ENCODE data around the gene PLEK. TPM values are rescaled to one million over a fixed set of nuclear protein-coding genes. Genes with fewer than 3 reads are reported as not detected.

PLEK gene
- polyA plus RNA-seq, 1 experiment: 0.06 TPM

- ChIA-PET POLR2A (no interaction called here), CTCF (no interaction called here)
- TF ChIP-seq, protein P1, sequence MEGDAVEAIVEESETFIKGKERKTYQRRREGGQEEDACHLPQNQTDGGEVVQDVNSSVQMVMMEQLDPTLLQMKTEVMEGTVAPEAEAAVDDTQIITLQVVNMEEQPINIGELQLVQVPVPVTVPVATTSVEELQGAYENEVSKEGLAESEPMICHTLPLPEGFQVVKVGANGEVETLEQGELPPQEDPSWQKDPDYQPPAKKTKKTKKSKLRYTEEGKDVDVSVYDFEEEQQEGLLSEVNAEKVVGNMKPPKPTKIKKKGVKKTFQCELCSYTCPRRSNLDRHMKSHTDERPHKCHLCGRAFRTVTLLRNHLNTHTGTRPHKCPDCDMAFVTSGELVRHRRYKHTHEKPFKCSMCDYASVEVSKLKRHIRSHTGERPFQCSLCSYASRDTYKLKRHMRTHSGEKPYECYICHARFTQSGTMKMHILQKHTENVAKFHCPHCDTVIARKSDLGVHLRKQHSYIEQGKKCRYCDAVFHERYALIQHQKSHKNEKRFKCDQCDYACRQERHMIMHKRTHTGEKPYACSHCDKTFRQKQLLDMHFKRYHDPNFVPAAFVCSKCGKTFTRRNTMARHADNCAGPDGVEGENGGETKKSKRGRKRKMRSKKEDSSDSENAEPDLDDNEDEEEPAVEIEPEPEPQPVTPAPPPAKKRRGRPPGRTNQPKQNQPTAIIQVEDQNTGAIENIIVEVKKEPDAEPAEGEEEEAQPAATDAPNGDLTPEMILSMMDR (IDR thresholded peaks at IDR 0.05; ENCODE audit: low read depth, low read length): no peak
- Histone ChIP-seq H3K27ac (ENCODE audit: low read depth, low read length) (no peak overlapping the region), H3K4me3 (ENCODE audit: low read depth, low read length) (no peak overlapping the region), H3K9me3 (ENCODE audit: control insufficient read depth, insufficient read depth, low read length) (no peaks in the 10 kb centered on the region), H3K27me3 (ENCODE audit: control insufficient read depth, insufficient read depth, low read length) (peaks cover 45% of the 10 kb centered on the region)
- no peak for DNase-seq (ENCODE audit: low read depth, low spot score)
Measured at GRCh38 chr2:68386365-68386764, 21.3 kb downstream of the PLEK start.

GRCh38 chr2:68387408-68388350 lies 22.6 kb downstream of the PLEK start:
- TF ChIP-seq, protein P1 (IDR thresholded peaks at IDR 0.05; ENCODE audit: low read depth, low read length): no peak
- ChIA-PET CTCF (interaction anchor here (0.6 kb wide), 1 partner anchor 625 kb away, joined by 5 read pairs; the partner anchor contains the start of gene ANTXR1), POLR2A (no interaction called here)

DNA sequence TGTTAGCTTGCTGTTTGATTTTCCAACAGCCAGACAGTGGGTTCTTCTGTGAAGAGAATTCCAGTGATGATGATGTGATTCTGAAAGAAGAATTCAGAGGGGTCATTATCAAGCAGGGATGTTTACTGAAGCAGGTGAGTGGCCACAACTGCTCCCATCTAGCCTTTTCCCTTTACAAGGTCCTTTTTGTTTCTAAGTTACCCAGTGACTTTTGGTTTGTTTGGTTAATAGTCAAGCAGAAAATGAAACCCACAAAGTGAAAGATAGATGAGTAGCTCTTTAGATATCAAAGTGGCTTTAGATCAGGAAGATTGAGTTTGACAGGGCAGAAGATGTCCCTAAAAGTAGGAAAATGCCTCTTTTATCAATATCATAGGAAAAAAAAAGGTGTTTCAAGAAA lies 23.3 kb downstream of the PLEK start:
- ChIA-PET POLR2A (no interaction called here), CTCF (no interaction called here)
- no peak for DNase-seq (ENCODE audit: low read depth, low spot score)

More at GRCh38 chr2:68387408-68388350, 22.6 kb downstream of the PLEK start:
- Histone ChIP-seq H3K9me3 (ENCODE audit: control insufficient read depth, insufficient read depth, low read length) (no peaks in the 10 kb centered on the region), H3K27ac (ENCODE audit: low read depth, low read length) (no peak overlapping the region), H3K4me3 (ENCODE audit: low read depth, low read length) (no peak overlapping the region), H3K27me3 (ENCODE audit: control insufficient read depth, insufficient read depth, low read length) (peaks cover 37% of the 10 kb centered on the region)
- no peak for DNase-seq (ENCODE audit: low read depth, low spot score)

GRCh38 chr2:68388772-68389171 lies 23.7 kb downstream of the PLEK start:
- no peak overlapping the region for H3K4me3 ChIP-seq (ENCODE audit: low read depth, low read length)
- ChIA-PET POLR2A (no interaction called here), CTCF (no interaction called here)
- TF ChIP-seq, protein P1 (IDR thresholded peaks at IDR 0.05; ENCODE audit: low read depth, low read length): no peak
- no peaks in the 10 kb centered on the region for H3K9me3 ChIP-seq (ENCODE audit: control insufficient read depth, insufficient read depth, low read length)
- no peak overlapping the region for H3K27ac ChIP-seq (ENCODE audit: low read depth, low read length)
- DNase-seq (ENCODE audit: low read depth, low spot score): no peak
- H3K27me3 ChIP-seq (ENCODE audit: control insufficient read depth, insufficient read depth, low read length): peaks cover 32% of the 10 kb centered on the region

More for the DNA sequence above, 23.3 kb downstream of the PLEK start:
- Histone ChIP-seq H3K27me3 (ENCODE audit: control insufficient read depth, insufficient read depth, low read length) (peaks cover 35% of the 10 kb centered on the region), H3K4me3 (ENCODE audit: low read depth, low read length) (no peak overlapping the region), H3K9me3 (ENCODE audit: control insufficient read depth, insufficient read depth, low read length) (no peaks in the 10 kb centered on the region), H3K27ac (ENCODE audit: low read depth, low read length) (no peak overlapping the region)
- TF ChIP-seq, protein P1 (IDR thresholded peaks at IDR 0.05; ENCODE audit: low read depth, low read length): no peak

GRCh38 chr2:68390114-68390513 lies 25.0 kb downstream of the PLEK start:
- DNase-seq (ENCODE audit: low read depth, low spot score): no peak
- TF ChIP-seq, protein P1 (IDR thresholded peaks at IDR 0.05; ENCODE audit: low read depth, low read length): no peak
- no peaks in the 10 kb centered on the region for H3K9me3 ChIP-seq (ENCODE audit: control insufficient read depth, insufficient read depth, low read length)
- no peak overlapping the region for H3K27ac ChIP-seq (ENCODE audit: low read depth, low read length)
- CTCF ChIA-PET: no interaction called here
- POLR2A ChIA-PET: no interaction called here
- H3K27me3 ChIP-seq (ENCODE audit: control insufficient read depth, insufficient read depth, low read length): peaks cover 25% of the 10 kb centered on the region
- no peak overlapping the region for H3K4me3 ChIP-seq (ENCODE audit: low read depth, low read length)
